K562 (cell line): ENCODE measurements around the gene PGAP2. TPM values are rescaled to one million over a fixed set of nuclear protein-coding genes. Genes with fewer than 3 reads are reported as not detected.

ENCODE experiments used
- BDP1 ChIP-seq: IDR thresholded peaks from 3 replicates; pipeline ENCODE4 v1.6.1; 2011; ENCODE audit not compliant: insufficient read length, insufficient read depth
- CEBPB ChIP-seq: fragments of 450-650 bp; IDR thresholded peaks from 2 replicates; pipeline ENCODE4 v1.6.1; 2016; ENCODE audit warnings: missing genetic modification characterization, missing compliant biosample characterization
- CREBBP ChIP-seq: IDR thresholded peaks from one replicate; pipeline ENCODE4 v1.6.1; 2012; ENCODE audit warnings: low read depth, mild to moderate bottlenecking, control low read depth, inconsistent platforms, low read length
- CUX1 ChIP-seq: fragments of 200-800 bp; sonication (Bioruptor generic); IDR thresholded peaks from 2 replicates; pipeline ENCODE4 v1.6.1; 2016; ENCODE audit warnings: missing genetic modification characterization, missing compliant biosample characterization
- E2F6 ChIP-seq, 2 experiments: IDR thresholded peaks; 2 replicates each; pipeline ENCODE4 v1.6.1; 2011; ENCODE audit warnings: borderline replicate concordance in 1 of 2, control low read depth in 1 of 2, low read depth in 1 of 2, low read length in 1 of 2, mild to moderate bottlenecking in 1 of 2, mixed read lengths in 1 of 2, moderate library complexity in 1 of 2; ENCODE audit not compliant: insufficient read depth in 1 of 2, insufficient read length in 1 of 2, poor library complexity in 1 of 2, severe bottlenecking in 1 of 2; ENCODE audit errors: extremely low read depth in 1 of 2
- FOXA1 ChIP-seq: fragments of 450-650 bp; IDR thresholded peaks from 2 replicates; pipeline ENCODE4 v1.6.1; 2016; ENCODE audit warnings: mild to moderate bottlenecking, borderline replicate concordance
- NCOA6 ChIP-seq: fragments of 450-650 bp; IDR thresholded peaks from 2 replicates; pipeline ENCODE4 v1.6.1; 2017; ENCODE audit warnings: mild to moderate bottlenecking
- NFYB ChIP-seq: IDR thresholded peaks from 2 replicates; pipeline ENCODE4 v1.6.1; 2011; ENCODE audit warnings: mild to moderate bottlenecking, moderate library complexity; ENCODE audit not compliant: insufficient read length; ENCODE audit errors: extremely low read depth
- SREBF1 ChIP-seq: fragments of 150-350 bp; IDR thresholded peaks from 2 replicates; pipeline ENCODE4 v1.6.1; 2014; ENCODE audit warnings: antibody characterized with exemption, low read depth, low read length, borderline replicate concordance
- TCF7L2 ChIP-seq: fragments of 150-350 bp; IDR thresholded peaks from 2 replicates; pipeline ENCODE4 v1.6.1; 2016; ENCODE audit warnings: low read depth, mild to moderate bottlenecking, low read length, moderate library complexity
- TRIM24 ChIP-seq, 2 experiments: fragments of 450-650 bp; IDR thresholded peaks; 2 replicates each; pipeline ENCODE4 v1.6.1; 2016
- ZKSCAN8 ChIP-seq: fragments of 200-800 bp; sonication (Bioruptor generic); IDR thresholded peaks from 2 replicates; pipeline ENCODE4 v1.6.1; 2016; ENCODE audit warnings: missing genetic modification characterization, missing compliant biosample characterization
- ZNF165 ChIP-seq: fragments of 250-450 bp; sonication (Bioruptor Pico); IDR thresholded peaks from 2 replicates; pipeline ENCODE4 v1.4.0; 2020; ENCODE audit warnings: borderline replicate concordance
- ZNF444 ChIP-seq: fragments of 250-450 bp; sonication (Bioruptor Pico); IDR thresholded peaks from 2 replicates; pipeline ENCODE4 v1.4.0; 2020; ENCODE audit warnings: mild to moderate bottlenecking, moderate library complexity
- ZNF584 ChIP-seq: fragments of 200-800 bp; sonication (Bioruptor generic); IDR thresholded peaks from 2 replicates; pipeline ENCODE4 v1.6.1; 2016; ENCODE audit warnings: low read depth, mild to moderate bottlenecking, missing genetic modification characterization, missing compliant biosample characterization
- ZNF75A ChIP-seq: fragments of 450-650 bp; formaldehyde crosslinking; IDR thresholded peaks from 2 replicates; pipeline ENCODE4 v1.4.0; 2020; ENCODE audit warnings: mild to moderate bottlenecking
- polyA plus RNA-seq, 8 experiments: library from polyadenylated mRNA; depleted of rRNA in 4 of 8; stranded (reverse) in 5 of 8; unstranded in 3 of 8; fragments of >200 nt; fragmentation: Nextera tagmentation in 2 of 8; fragmentation: Illumina TruSeq in 1 of 8; extraction: Ambion mirVana in 2 of 8; extraction: Trizol in 1 of 8; gene quantifications; 2 replicates each; pipeline versions ENCODE4 v1.2.1 to v1.2.3, GENCODE V29; 2011 to 2014; ENCODE audit warnings: inconsistent platforms in 1 of 8, missing spikeins in 1 of 8
- total RNA-seq, 7 experiments: library from RNA; depleted of rRNA in 6 of 7; stranded (reverse); fragments of >200 nt in 6 of 7; fragmentation: Illumina TruSeq in 2 of 7; extraction: Trizol in 2 of 7; gene quantifications; 2 replicates each; pipeline versions ENCODE4 v1.2.1 to v1.2.3, GENCODE V29; 2011 to 2021; ENCODE audit warnings: low replicate concordance in 1 of 7
- TF ChIP-seq, protein P1 (sequence below): sonication (generic); formaldehyde crosslinking; IDR thresholded peaks from 2 replicates; pipeline ENCODE4 v1.8.1; 2022; ENCODE audit warnings: missing genetic modification reagents
- TF ChIP-seq, protein P2 (sequence below): fragments of 450-650 bp; formaldehyde crosslinking; IDR thresholded peaks from 2 replicates; pipeline ENCODE4 v1.4.0; 2020; ENCODE audit warnings: mild to moderate bottlenecking, moderate library complexity
- TF ChIP-seq, protein P3 (sequence below), 2 experiments: fragments of 450-650 bp in 1 of 2; sonication (generic) in 1 of 2; formaldehyde crosslinking in 1 of 2; IDR thresholded peaks in 1 of 2; conservative IDR thresholded peaks in 1 of 2; 2 replicates each; pipeline versions ENCODE4 v1.6.1 to v1.8.1; 2016 to 2023; ENCODE audit warnings: mild to moderate bottlenecking in 2 of 2, moderate library complexity in 2 of 2, inconsistent platforms in 1 of 2, missing genetic modification reagents in 1 of 2

The PGAP2 gene
- total and polyA plus RNA-seq, 9 of the 15 experiments (the other 6 are each of a cell fraction or from before 2014, with no cell fraction given), result 17.9 to 47.2 (median 33.7) TPM

- no peak for TF ChIP-seq FOXA1
- TF ChIP-seq E2F6 (IDR thresholded peaks at IDR 0.05; ENCODE audit: borderline replicate concordance in 1 of 2, extremely low read depth in 1 of 2, insufficient read depth in 1 of 2, insufficient read length in 1 of 2, low read depth in 1 of 2, low read length in 1 of 2, poor library complexity in 1 of 2, severe bottlenecking in 1 of 2), result peak in 1 of 2 experiments; percentile 23
- TF ChIP-seq, protein P1, sequence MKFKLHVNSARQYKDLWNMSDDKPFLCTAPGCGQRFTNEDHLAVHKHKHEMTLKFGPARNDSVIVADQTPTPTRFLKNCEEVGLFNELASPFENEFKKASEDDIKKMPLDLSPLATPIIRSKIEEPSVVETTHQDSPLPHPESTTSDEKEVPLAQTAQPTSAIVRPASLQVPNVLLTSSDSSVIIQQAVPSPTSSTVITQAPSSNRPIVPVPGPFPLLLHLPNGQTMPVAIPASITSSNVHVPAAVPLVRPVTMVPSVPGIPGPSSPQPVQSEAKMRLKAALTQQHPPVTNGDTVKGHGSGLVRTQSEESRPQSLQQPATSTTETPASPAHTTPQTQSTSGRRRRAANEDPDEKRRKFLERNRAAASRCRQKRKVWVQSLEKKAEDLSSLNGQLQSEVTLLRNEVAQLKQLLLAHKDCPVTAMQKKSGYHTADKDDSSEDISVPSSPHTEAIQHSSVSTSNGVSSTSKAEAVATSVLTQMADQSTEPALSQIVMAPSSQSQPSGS (CRISPR knock-in tag), result no peak
- TF ChIP-seq SREBF1, result no peak
- no peak for TF ChIP-seq ZKSCAN8
- TF ChIP-seq, protein P2, sequence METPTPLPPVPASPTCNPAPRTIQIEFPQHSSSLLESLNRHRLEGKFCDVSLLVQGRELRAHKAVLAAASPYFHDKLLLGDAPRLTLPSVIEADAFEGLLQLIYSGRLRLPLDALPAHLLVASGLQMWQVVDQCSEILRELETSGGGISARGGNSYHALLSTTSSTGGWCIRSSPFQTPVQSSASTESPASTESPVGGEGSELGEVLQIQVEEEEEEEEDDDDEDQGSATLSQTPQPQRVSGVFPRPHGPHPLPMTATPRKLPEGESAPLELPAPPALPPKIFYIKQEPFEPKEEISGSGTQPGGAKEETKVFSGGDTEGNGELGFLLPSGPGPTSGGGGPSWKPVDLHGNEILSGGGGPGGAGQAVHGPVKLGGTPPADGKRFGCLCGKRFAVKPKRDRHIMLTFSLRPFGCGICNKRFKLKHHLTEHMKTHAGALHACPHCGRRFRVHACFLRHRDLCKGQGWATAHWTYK (CRISPR knock-in tag), result 0 out of 2 replicates have a peak, but pooled peaks have one; percentile 22
- TF ChIP-seq ZNF75A (CRISPR knock-in tag), result no peak
- TF ChIP-seq BDP1, result no peak
- no peak for TF ChIP-seq NCOA6
- TF ChIP-seq, protein P3, sequence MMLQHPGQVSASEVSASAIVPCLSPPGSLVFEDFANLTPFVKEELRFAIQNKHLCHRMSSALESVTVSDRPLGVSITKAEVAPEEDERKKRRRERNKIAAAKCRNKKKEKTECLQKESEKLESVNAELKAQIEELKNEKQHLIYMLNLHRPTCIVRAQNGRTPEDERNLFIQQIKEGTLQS (IDR thresholded peaks at IDR 0.05), result peak; percentile 28; the same call in 1 of the 2 replicates
- TF ChIP-seq, protein P3 (CRISPR knock-in tag; conservative IDR thresholded peaks at IDR 0.05), result no peak
- peak; percentile 95 for TF ChIP-seq CEBPB (tag)
- no peak for TF ChIP-seq TRIM24 (IDR thresholded peaks at IDR 0.05)
- TF ChIP-seq ZNF444, result no peak
- TF ChIP-seq CREBBP, result no peak
- TF ChIP-seq ZNF584 (CRISPR knock-in tag), result no peak
- no peak for TF ChIP-seq ZNF165
- TF ChIP-seq CUX1 (CRISPR knock-in tag), result no peak
- no peak for TF ChIP-seq NFYB
- no peak for TF ChIP-seq TCF7L2
These were observed 29.4 kb downstream of the PGAP2 start (continued) for GRCh38 chr11:3837793-3838192.
